Right renal pelvis (tissue), 4 donors: ENCODE measurements around the gene UBC. TPM values are rescaled to one million over a fixed set of nuclear protein-coding genes. Genes with fewer than 3 reads are reported as not detected.
"Not testable (repeated sequence)": the region's sequence is repeated elsewhere in the genome, so short reads cannot be mapped to it uniquely, and the experiment has no call there.

Experiments used
- DNase-seq, 4 donors: peaks; one replicate each; pipeline ENCODE4 v3.0.0-alpha.2; 2013; ENCODE audit warnings: low read depth in 4 of 4, low spot score in 3 of 4, missing footprints in 1 of 4
- polyA plus RNA-seq, 4 donors: library from polyadenylated mRNA; unstranded; fragments of 120-200 nt; gene quantifications; one replicate each; pipeline ENCODE4 v1.2.1, GENCODE V29; 2013; ENCODE audit not compliant: insufficient read length in 4 of 4

UBC gene
- polyA plus RNA-seq, 4 donors = 888 to 1,042 (median 1,010) TPM

GRCh38 chr12:124893792-124894516 lies 20.5 kb downstream of the UBC start:
- DNase-seq = no peak

DNA sequence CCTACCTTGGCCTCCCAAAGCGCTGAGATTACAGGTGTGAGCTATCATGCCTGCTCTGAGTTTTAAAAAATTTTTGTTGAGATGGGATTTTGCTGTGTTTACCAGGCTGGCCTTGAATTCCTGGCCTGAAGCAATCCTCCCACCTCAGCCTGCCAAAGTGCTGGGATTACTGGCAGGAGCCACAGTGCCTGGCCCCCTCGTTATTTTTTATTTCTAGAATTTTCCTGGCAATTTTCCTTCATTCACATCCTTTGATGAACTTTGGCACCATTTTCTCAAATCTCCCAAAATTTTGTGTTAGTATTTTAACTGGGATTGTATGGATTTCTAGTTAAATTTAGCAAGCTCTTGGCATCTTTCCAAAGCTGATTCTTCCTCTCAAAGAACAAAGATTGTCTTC lies 26.2 kb downstream of the UBC start:
- no peak for DNase-seq

DNA sequence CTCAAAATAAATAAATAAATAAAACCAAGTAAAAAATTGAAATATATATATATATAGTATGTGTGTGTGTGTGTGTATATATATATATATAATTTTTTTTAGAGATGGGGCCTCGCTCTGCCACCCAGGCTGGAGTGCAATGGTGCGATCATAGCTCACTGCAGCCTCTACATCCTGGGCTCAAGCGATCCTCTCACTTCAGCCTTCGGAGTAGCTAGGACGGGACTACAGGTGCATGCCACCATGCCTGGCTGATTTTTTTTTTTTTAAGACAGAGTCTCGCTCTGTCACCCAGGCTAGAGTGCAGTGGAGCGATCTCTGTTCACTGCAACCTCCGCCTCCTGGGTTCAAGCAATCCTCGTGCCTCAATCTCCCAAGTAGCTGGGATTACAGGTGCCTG lies 26.7 kb downstream of the UBC start:
- not testable (repeated sequence) for DNase-seq

GRCh38 chr12:124884587-124885438 lies 29.6 kb downstream of the UBC start:
- no peak for DNase-seq

DNA sequence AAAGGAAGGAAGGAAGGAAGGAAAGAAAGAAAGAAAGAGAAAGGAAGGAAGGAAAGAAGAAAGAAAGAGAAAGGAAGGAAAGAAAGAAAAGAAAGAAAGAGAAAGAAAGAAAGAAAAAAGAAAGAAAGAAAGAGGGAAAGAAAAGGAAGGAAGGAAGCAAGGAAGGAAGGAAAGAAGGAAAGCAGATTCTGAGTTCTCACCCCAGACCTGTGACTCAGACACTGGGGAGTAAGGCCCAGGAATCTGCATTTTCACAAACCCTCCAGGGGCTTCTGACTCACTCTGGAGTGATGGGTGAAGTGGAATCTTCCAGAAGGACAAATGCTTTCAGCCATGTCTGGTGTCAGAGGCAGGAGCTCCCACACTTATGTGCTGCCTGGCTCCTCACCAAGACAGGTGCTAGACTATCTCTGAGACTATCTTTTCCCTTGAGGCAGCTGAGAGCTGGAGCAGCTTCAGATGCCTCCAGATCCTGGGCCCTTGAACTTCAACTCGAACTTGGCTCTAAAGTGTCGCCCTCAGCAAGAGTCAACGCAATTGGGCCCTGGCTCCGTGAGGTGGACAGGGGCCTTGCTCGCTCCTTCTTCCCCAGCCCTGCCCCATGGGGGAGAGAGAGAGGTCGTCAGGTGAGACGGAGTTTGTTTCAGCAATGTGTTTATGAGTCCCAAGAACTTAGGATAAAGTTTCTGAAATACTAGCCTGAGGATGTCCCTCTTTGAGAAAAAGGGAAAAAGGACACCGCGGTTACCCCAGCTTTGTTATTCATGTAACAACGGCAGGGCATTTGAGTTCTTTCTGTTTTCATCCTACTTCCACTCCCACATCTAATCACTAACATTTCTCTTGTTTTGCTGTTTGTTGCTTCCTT lies 31.0 kb downstream of the UBC start:
- no peak for DNase-seq

DNA sequence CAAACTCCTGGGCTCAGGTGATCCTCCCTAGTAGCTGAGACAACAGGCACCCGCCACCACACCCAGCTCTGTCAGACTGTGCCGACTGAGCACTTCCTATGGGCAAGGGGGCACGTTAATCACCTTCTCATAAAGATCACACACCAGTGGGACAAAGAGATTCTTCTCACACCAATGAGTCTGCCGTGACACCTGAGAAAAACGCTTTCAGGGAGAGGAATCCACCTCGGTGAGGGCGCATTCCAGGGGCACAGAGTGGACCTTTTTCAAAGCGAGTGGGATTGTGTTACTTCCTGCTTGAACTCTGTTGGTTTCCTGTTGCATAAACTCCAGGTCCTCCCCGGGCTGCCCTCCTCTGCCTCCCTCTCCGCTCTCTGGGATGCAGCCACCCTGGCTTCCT lies 33.3 kb downstream of the UBC start:
- no peak for DNase-seq

DNA sequence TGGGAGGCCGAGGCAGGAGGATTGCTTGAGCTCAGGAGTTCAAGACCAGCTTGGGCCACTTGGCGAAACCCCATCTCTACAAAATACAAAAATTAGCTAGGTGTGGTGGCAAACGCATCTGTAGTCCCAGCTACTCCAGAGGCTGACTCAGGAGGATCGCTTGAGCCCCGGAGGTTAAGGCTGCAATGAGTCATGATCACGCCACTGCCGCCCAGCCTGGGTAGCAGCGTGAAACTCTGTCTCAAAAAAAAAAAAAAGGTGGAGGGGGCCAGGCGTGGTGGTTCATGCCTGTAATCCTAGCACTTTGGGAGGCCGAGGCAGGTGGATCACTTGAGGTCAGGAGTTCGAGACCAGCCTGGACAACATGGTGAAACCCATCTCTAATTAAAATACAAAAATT lies 34.1 kb downstream of the UBC start:
- DNase-seq = not testable (repeated sequence)

DNA sequence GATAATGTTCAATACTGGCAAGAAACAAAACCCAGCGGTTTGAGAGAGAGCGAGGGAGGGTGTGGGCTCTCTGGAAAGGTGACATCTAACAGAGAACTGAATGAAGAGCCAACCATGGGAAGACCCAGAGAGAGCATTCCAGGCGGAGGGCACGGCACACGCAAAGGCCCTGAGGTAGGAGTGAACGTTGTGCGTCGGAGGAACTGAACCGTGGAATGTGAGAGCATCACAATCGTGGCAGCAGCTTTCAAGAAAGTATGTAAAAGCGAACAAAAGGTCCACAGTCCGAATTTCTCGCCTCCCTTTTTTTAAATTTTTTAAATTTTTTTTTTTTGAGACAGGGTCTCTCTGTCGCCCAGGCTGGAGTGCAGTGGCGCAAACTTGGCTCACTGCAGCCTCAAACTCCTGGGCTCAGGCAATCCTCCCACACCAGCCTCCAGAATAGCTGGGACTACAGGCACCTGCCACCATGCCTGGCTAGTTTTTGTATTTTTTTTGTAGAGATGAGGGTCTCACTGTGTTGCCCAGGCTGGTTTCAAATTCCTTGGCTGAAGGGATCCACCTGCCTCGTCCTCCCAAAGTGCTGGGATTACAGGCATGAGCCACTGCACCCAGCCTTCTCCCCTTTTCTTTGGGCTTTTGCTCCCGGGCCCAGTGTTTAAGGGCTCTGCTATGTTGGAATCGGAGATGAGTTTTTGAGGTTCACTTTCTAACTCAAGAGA lies 35.5 kb downstream of the UBC start:
- no peak for DNase-seq

GRCh38 chr12:124877423-124877822 lies 37.0 kb downstream of the UBC start:
- no peak for DNase-seq

GRCh38 chr12:124876171-124876570 lies 38.3 kb downstream of the UBC start:
- DNase-seq = no peak

DNA sequence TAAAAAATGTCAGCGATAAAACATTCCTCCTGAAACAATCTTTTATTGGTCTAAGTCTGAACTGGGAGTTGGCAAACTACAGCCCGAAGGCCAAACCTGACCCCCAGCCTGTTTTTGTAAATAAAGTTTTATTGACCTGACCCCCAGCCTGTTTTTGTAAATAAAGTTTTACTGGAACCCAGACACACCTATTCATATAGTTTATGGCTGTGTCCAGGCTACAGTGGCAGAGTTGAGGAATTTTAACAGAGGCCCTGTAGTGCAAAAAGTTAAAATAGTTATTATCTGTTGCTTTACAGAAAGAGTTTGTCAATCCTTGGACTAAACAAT lies 38.7 kb downstream of the UBC start:
- DNase-seq = no peak

GRCh38 chr12:124874988-124875802 lies 39.3 kb downstream of the UBC start:
- no peak for DNase-seq

DNA sequence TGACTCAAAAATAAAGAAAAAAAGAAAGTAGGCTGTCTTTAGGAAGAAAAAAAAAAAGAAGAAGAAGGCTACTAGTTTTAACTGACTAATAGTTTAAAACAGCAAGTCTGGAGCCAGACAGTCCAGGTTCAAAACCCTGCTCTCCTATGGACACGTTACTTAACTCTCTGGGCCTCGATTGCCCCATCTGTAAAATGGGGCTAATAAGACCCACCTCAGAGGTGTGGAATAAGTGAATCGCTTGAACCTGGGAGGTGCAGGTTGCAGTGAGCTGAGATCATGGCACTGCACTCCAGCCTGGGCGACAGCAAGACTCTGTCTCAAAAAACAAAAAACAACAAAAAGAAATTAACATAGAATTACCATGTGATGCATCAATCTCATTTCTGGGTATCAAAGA lies 40.3 kb downstream of the UBC start:
- no peak for DNase-seq

GRCh38 chr12:124872068-124872719 lies 42.3 kb downstream of the UBC start:
- DNase-seq = no peak

- DNase-seq = no peak
Observed at GRCh38 chr12:124871297-124871696, 43.2 kb downstream of the UBC start.

GRCh38 chr12:124870515-124870914 lies 43.9 kb downstream of the UBC start:
- no peak for DNase-seq

DNA sequence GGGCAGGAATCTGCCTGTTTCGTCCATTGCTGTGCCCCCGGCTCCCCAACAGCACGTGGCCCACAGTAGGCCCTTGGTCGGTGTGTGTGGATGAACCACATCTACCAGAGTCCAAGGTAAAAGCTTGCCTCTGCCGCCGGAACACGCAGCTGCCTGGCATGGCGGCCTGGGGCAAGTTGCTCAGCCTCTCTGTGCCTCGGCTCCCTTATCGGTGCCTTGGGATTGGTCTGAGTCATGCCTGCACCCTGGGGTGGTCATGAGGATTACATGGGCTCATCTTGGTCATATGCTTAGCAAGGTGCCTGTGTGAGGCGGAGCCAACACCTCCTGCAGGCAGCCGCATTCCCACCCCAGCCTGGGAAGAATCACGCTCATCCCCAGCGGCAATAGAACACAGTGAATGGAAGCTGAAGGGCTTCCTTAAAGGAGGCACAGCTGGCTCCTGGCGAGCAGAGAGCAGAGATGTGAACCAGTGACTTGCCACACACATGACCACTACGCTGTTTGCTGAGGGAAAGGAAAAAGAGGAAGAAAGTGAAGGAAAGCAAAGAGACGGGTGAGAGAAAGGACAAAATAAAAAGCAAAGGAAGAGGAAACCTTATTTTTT lies 45.3 kb downstream of the UBC start:
- no peak for DNase-seq

GRCh38 chr12:124868252-124869058 lies 46.0 kb downstream of the UBC start:
- no peak for DNase-seq
